AG10803 (cell line): ENCODE data around the gene CCDC107.
A peak's percentile ranks its signal among the peaks of the same experiment; 100 is the strongest.

Experiments used
- DNase-seq: peaks from one replicate; pipeline ENCODE4 v3.0.0; 2010; ENCODE audit warnings: low read depth
- H3K4me3 ChIP-seq: 2 replicates; pipeline ENCODE4 v1.5.1; 2011; ENCODE audit warnings: mild to moderate bottlenecking, low read length, control low read depth
- TF ChIP-seq, protein P1 (sequence below): conservative IDR thresholded peaks from 2 replicates; pipeline ENCODE4 v1.5.1; 2011; ENCODE audit warnings: mild to moderate bottlenecking, low read length, control low read depth, inconsistent platforms

Gene CCDC107

GRCh38 chr9:35675204-35675603 is 17.1 kb downstream of the CCDC107 start:
- no peak for DNase-seq
- TF ChIP-seq, protein P1, sequence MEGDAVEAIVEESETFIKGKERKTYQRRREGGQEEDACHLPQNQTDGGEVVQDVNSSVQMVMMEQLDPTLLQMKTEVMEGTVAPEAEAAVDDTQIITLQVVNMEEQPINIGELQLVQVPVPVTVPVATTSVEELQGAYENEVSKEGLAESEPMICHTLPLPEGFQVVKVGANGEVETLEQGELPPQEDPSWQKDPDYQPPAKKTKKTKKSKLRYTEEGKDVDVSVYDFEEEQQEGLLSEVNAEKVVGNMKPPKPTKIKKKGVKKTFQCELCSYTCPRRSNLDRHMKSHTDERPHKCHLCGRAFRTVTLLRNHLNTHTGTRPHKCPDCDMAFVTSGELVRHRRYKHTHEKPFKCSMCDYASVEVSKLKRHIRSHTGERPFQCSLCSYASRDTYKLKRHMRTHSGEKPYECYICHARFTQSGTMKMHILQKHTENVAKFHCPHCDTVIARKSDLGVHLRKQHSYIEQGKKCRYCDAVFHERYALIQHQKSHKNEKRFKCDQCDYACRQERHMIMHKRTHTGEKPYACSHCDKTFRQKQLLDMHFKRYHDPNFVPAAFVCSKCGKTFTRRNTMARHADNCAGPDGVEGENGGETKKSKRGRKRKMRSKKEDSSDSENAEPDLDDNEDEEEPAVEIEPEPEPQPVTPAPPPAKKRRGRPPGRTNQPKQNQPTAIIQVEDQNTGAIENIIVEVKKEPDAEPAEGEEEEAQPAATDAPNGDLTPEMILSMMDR, result no peak
- H3K4me3 ChIP-seq, result no peak overlapping the region

GRCh38 chr9:35675732-35676392 is 17.8 kb downstream of the CCDC107 start:
- DNase-seq, result no peak
- TF ChIP-seq, protein P1, result no peak; the same call in 1 of the 2 replicates
- peak overlapping the region; percentile 52 for H3K4me3 ChIP-seq

GRCh38 chr9:35679091-35679490 is 21.0 kb downstream of the CCDC107 start:
- H3K4me3 ChIP-seq, result no peak overlapping the region
- TF ChIP-seq, protein P1, result no peak
- DNase-seq, result no peak

GRCh38 chr9:35679766-35680330 is 21.8 kb downstream of the CCDC107 start:
- TF ChIP-seq, protein P1, result no peak
- no peak overlapping the region for H3K4me3 ChIP-seq
- no peak for DNase-seq

- TF ChIP-seq, protein P1, result no peak
- DNase-seq, result no peak
These were observed 22.4 kb downstream of the CCDC107 start for GRCh38 chr9:35680331-35681105.

GRCh38 chr9:35681341-35682002 is 23.4 kb downstream of the CCDC107 start:
- DNase-seq, result no peak

More at GRCh38 chr9:35680331-35681105, 22.4 kb downstream of the CCDC107 start:
- H3K4me3 ChIP-seq, result no peak overlapping the region

More at GRCh38 chr9:35681341-35682002, 23.4 kb downstream of the CCDC107 start:
- no peak overlapping the region for H3K4me3 ChIP-seq
- TF ChIP-seq, protein P1, result no peak
